GM20431 (cell line): ENCODE data around the gene CA12.
"Not testable (repeated sequence)": the region's sequence is repeated elsewhere in the genome, so short reads cannot be mapped to it uniquely, and the experiment has no call there.

Experiments used
- in situ Hi-C: fragments of 300-500 bp; cut with MseI, MboI; formaldehyde crosslinking; loops from one replicate; pipeline ENCODE4 v1.15.0; 2020; ENCODE audit warnings: low sequenced_read_pairs; ENCODE audit not compliant: unreplicated experiment

The CA12 gene

DNA sequence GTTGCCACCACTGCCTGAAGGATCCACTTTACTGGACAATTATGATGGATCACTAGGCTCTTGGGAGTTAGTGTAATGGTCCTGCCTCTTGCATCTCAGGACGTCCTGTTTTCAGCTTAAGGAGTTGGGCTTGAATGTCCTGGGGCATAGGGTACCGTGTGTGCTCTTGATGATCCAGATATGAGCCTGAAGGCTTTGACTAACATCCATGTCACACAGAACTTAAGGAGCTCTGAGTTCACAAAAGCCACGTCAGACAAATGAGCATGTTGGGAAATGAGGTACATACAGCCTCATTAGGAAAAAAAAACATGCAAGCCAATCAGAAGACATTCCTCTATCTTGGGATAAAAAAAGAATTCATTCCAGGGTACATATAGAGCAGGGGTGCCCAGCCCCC is 40.8 kb downstream of the CA12 start:
- in situ Hi-C loops = no loop called here

DNA sequence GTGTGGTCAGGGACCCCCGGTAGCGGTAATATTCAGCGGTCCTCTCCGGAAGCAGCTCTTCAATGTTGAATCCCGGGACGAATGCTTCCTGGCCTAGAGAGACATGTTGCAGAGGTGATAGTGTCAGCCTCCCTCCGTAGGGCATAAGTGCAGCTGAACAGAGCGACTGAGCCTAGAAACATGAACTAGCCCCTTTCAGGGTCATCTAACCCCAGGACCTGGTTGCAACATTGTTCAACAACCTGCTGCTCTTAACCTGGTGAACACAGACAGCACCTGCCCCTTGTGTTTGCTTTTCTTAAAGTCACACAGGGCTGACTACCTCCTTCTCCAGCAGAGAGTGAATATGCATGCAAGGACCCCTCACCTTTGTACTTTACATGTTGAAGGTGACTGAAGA is 41.3 kb downstream of the CA12 start:
- in situ Hi-C loops = no loop called here

DNA sequence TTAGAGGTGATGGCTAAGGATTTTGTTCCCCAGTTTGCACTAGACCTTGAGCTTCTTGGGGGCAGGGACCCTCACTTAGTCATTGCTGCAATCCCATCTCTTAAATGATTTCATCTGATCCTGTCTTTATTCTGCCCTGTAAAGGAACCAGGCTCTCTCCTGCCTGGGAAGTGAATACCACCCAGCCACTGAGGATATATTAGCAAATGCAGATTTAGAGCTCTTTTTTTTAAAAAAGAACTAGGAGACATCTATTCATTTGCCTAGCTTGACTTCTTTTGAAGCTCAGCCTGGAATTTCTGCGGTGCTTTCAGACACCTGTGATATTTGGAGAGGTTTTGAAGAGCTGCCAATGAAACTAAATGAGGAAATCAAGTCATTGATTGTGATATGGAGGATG is 41.8 kb downstream of the CA12 start:
- in situ Hi-C loops = no loop called here

DNA sequence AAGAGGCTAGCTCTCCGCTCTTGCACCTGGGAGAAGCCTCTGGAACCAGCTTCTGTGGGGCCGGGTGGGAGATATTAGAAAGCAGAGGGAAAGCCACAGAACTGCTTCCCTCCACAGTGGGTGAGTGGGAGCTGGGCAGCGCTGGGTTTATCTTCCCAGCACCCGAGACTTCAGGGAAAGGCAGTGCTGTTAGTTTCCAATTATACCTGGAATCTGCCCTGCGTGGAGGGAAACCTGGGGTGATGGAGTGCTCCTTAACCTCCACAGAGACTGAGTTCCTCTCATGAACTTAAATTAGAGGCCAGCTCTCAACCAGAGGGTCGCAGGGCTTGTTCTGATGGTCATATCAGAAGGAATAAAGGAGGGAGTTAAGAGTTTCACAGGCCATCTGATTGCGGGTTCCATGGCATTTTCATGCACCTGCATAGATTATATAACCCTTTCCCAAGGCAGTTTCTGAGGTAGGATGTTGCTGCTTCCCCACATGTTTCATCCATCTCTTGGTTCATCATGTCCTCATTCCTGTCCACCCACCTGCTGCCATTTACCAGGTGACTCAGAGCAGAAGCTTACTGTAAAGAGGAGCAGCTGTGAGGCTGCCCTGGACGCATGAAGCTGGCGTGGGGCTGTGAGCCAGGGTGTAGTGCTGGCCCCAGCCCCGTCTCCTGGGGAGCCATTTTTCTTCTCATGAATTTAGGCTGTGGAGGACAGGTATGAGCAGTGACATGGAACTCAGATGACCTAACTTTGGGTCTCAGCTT is 42.5 kb downstream of the CA12 start:
- in situ Hi-C loops = no loop called here

DNA sequence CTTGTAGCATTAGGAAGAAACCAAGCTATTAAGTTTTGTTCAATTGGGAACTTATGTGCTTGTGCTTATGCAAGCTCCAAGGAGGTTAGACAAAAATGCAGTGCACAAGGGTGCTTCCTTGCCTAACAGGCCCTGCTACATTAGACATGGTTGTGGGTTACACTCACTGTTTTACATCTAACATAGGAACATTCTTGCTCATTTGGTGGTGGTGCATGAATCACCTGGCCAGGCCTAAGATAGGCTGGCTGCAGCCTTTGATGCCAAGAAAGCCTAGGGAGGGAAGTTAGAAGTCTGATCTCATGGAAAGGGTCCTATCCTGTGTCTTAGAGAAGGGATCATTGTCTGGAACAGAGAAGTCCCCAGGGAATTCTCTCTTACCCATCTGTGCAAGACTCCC is 43.5 kb downstream of the CA12 start:
- in situ Hi-C loops = no loop called here

DNA sequence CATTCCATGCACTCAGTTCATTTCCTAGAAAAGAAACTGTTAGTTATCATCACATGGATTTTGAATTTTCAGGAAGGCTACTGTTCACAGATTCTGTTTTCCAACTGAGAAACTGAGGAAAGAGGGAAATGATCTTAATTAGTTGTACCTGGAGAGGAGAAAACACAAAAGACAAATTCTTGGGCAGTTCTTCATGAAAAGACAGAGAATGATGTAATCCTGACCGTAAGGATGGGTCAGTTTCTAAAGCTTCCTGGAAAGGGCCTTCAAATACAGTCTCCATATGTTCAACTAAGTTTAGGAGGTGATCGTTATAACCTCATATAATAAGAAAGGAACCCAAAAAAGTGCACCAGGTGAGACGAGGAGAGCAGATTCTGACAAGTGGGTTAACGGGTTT is 44.6 kb downstream of the CA12 start:
- in situ Hi-C loops = no loop called here

DNA sequence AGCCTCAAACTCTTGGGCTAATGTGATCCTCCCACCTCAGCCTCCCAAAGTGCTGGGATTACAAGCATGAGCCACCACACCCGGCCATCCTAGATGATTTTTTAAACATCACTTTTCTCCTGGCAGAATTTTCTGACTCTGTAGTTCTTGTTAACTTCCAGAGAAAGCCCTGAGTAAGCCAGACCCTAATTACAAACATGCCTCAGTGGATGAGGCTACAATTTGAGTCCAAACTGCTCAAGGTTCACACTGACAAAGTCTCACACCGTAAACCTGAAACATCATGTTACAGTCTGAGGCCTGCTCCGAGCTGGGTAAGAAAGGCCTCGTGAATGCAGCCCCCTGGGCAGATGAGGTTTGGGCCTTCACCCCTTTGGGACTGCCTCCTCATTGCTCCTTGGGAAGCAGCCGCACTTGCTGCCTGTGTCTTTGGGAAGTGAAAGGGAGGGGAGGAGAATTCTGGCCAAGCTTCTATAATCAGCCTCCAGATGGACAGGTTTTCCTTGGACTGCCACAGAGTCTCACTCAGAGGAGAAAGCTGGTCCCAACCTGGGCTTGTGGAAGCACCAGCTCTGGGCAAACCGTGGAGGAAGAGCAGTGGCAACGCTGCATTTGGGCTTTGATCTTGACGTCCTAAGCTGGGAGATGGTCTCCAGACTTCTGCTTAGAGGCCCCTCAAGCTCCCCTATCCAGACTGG is 46.0 kb downstream of the CA12 start:
- in situ Hi-C loops = no loop called here

DNA sequence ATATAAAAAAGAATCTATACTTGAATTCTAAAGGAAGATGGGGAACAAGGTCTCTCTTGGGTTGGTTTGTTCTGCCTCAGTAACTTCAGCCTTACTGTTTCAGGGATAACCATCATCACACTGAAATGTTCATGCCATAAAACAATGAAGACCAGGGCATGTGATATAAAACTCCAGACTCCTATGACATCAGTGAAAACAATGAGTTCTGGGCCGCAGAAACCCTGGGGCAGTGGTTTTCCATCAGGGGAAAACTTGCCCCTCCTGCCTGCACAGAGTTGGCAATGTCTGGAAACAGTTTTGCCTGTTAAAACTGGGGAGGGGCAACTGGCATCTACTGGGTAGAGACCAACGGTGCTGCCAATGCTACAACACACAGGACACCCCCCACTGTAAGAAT is 46.8 kb downstream of the CA12 start:
- in situ Hi-C loops = no loop called here

DNA sequence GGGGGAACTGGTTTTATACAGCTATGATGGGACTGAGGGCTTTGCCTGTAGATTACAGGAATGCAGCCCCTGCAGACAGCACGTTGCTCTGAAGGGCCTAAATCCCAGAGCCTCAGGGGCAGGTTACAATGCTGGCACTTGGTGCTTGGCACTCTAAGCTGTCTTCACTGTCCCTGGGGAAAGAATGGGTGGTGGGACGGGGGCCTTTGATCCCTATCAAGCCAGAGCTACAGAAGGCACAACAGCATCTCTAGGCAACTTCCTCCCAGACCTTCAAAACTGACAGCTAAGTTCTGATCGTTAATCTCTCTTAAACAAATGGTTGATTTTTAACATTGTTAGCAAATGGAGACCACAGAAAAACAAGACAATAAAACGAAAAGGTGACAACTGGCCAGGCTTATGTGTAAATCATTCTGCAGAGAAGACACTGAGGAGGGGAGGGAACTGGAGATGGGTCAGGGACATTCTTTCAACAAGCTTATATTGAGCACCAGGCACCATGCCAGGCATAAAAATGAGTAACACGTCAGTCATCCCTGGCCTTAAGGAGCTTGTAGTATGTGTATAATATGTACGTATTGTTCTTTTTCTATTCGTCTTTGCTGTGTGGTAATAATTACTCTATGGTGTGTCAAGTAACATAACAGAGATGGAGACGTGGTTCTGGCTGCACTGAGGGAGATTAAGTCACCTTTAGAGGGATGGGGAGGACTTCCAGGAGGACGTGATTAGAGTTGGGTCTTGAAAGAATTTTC is 49.1 kb downstream of the CA12 start:
- in situ Hi-C loops = no loop called here

DNA sequence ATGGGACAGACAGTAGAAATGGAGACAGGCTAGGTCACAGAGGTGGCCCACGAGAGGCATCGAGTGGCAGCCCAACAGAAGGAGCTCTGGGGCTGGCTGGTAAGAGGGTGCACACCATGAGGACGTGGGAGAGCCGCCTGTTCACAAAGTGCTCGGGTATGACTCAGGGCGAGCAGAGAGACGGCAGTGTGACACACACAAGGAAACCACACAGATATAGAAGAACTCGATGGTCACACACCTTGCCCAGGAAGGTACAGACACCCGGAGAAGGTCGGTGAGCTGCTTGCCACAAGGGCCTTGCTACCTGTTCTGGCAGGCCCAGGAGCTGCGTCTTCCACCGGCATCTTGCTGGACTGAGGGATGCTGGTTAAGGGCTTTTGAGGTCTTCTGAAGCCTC is 50.2 kb downstream of the CA12 start:
- in situ Hi-C loops = no loop called here

DNA sequence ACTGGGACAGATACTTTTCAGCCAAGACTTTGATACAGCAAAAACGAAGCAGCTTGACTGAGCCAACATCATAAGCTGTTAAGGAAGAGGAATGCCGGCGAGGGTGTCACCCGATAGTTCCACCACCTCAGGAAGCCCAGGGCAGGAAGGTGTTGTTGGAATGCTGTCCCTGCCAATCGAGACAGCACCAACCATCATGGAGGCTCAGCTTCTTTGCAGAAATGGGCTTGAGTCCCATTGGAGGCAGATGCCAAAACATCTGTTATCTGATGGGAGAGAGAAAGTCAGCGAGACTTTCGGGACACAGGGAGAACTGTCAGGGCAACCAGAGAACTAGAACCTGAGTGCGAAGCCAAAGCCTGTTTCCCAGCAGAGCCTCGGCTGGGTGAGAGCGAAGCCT is 50.7 kb downstream of the CA12 start:
- in situ Hi-C loops = no loop called here

DNA sequence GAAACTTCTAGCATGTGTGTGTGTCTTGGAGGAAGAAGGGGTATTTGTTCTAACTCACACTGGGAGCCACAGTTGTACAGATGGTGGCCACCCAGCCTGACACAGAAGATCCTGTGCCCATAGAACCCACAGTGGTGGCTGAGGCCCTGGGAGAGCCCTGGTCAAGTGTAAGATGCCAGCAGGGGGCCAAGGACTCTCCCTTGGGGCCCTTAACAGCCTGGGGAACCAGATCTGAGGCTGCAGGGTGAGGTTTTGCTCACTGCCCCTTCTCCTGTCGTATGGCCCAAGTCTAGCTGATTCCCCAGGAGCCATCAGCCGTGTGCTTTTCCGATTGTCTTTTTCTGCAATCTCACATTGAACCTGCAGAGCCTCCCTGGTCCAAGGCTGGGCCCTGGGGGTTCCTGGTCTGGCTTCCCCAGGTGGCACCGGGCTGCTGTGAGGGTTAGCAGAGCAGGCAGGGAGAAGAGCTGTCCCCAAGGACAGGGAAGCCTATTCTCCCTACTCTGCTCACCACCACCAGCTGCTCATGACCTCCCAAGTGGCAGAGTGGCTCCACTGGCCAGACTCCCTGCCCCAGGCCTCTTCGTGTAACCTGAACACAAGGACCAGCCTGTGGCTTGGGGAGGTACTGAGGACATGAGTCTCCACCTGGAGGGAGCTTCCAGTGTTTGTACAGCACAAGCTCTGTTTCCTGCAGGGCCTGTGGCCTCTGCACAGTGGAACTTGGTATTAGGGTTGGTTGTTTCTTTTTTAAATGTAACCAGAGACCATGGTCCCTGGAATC is 51.9 kb downstream of the CA12 start:
- in situ Hi-C loops = no loop called here

DNA sequence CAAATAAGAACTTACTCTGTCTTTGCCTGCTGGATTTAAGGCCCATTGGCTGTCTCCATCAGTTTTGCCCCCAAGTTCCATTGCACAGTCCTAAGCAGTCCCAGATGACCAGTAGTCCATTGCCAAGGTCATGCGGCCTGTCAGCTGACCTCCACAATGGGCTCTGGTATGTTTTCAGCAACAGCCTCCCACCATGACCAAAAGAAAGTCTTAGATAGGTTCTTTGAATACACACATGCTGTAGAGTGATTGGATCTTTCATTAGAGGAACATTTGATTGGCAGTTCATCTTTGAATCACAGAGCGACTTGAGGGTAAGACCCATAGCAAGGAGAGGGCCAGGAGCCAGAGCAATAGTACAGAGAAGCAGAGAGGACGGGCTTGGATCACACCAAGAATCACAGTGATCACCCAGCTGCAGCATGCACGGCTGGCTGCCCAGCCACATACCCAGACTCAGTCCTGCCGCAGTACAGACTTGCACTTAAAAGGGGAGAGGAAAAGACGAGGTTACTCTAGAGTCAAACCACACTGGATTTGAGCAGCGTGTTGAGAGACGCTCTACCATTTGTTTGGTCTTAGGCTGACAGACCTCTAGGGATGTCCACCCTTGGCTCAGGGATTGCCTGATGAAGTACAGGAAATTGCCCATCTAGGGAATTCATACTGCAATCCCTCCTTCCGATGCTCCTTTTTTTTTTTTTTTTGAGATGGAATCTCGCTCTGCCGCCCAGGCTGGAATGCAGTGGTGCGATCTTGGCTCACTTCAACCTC is 53.8 kb downstream of the CA12 start:
- in situ Hi-C loops = no loop called here

DNA sequence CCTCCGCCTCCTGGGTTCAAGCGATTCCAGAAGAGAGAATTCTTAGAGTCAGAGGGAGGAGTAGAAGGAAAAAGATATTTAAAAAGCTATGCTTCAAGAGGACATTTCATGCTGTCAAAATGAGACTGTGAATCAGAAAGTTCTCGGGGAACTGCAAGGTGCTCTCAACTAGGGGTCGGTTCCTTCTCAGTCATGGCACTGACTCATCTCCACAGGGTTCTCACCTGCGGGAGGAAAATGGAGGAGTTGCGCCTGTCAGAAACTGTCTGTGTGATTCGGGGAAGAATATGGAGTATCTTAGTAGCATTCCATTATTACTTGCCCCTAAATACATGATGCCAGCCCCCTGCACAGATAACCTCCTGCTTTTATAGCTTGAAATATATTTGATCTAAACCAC is 56.9 kb downstream of the CA12 start:
- in situ Hi-C loops = no loop called here

DNA sequence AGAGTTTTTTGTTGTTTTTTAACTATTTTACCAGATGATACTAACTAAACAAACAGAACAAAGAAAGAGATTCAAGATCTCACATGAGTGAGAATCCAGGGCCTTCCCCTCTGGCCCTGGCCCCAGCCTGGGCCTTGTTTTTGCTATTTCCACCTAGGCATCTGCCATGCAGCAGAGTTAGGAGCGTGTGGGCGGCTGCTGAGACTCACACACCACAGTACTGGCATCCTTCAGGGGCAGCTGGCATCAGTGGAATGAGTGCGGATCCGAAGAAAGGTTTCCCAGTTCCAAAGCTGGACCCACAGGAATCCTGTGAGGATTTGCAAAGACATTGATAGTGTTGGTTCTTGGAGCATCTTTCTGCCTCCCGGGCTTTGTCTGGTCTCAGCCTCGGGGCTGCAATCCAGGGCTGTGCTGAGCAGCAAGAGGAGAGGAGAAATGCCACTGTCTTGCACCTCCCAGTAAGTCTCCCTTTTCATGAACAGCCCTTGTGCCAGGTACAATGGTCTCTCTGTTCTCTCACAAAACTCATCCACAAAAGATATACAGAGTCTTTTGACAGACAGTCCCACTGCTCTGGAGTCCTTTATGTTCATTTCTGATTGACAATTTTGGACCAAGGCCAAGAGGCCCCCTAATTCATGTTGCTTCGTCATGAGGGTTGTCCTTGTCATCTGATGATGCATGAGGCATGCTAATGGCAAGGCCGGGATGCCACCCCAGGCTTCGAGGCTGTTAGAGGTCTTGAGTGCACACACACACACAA is 57.7 kb downstream of the CA12 start:
- in situ Hi-C loops = no loop called here

DNA sequence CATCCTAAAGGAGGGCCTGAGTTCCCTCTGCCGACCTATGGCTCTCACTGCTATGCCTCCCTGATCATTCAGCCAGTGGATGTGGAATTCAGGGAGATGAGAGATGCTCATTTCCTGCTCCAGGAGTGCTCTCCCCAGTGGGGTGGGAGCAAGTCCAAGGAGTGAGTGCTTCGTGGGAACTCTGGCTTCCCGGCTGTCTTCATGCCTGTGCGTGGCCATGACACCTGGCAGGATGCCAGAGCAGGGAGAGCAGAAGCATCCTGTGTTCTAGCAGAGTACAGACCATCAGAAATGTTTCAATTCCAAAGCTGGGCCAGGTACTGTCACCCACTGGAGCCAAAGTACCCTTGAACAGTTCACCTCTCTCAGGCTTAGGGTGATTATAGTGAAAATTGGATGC is 59.1 kb downstream of the CA12 start:
- in situ Hi-C loops = no loop called here

DNA sequence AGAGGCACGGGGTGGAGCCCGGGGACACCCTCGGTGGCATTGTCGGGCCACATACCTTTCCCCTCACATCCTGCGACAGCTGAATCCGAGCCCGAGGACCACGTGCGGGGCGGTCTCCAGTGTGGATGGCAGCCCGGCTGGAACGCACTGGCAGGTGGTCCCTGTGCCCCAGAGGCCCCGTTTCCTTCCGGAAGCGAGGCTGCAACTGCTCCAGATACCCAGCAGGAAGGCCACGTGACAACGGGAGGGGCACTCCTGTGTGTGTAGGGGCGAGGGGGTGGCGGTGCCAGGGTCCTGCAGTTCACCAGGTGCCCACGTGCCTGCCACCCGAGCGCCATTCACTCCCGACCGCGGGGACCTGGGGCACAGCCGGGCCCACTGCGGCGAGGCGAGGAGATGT is 60.2 kb downstream of the CA12 start:
- in situ Hi-C loops = no loop called here

DNA sequence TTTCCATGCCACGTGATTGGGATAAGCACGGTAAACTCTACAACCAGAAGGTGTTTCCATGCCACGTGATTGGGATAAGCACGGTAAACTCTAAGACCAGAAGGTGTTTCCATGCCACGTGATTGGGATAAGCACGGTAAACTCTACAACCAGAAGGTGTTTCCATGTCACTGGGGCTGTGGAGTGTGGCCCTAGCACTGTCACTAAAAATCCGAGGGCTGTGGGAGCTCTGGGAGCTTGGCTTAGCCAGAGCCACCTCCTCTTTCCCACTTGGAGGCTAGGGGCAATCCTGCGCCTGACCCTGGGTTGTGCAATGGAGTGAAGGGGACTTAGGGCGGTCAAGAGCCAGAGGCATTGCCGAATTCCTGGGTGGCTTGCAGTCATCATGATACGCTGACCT is 60.7 kb downstream of the CA12 start:
- in situ Hi-C loops = not testable (repeated sequence)

DNA sequence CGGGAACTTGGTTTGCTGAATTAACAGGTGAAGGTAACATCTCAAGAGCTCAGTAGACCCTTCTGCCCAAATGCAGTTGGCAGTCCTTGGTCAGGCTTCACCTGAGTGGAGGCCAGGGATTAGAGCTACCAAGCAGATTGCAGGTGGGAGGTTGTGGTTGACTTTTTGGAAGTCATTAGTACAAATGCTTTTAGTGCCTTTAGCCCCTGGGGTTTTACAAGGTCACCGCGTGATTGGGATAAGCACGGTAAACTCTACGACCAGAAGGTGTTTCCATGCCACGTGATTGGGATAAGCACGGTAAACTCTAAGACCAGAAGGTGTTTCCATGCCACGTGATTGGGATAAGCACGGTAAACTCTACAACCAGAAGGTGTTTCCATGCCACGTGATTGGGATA is 61.2 kb downstream of the CA12 start:
- in situ Hi-C loops = not testable (repeated sequence)
